Esophagus muscularis mucosa (tissue), 4 donors: ENCODE measurements around the gene ZNHIT6. TPM values are rescaled to one million over a fixed set of nuclear protein-coding genes. Genes with fewer than 3 reads are reported as not detected.
"Not testable (repeated sequence)": the region's sequence is repeated elsewhere in the genome, so short reads cannot be mapped to it uniquely, and the experiment has no call there.

Experiments
- DNase-seq: peaks from one replicate; pipeline ENCODE4 v3.0.0-alpha.2; 2017; ENCODE audit errors: extremely low spot score
- H3K27ac ChIP-seq, 4 donors: fragments of 200-600 bp; sonication (generic); replicated peaks in 1 of 4; 1 replicate in 3 of 4; 2 replicates in 1 of 4; pipeline ENCODE4 v1.5.1; 2016 to 2019; ENCODE audit warnings: mild to moderate bottlenecking in 1 of 4
- H3K27me3 ChIP-seq, 4 donors: fragments of 200-600 bp; sonication (generic); one replicate each; pipeline versions ENCODE4 v1.5.1 to v1.6.0; 2016 to 2019
- H3K36me3 ChIP-seq, 4 donors: fragments of 200-600 bp; sonication (generic); one replicate each; pipeline ENCODE4 v1.5.1; 2016 to 2019
- H3K4me1 ChIP-seq, 4 donors: fragments of 200-600 bp; sonication (generic); one replicate each; pipeline ENCODE4 v1.5.1; 2016 to 2019
- H3K4me3 ChIP-seq, 4 donors: fragments of 200-600 bp; sonication (generic); 1 replicate in 2 of 4; 2 replicates in 2 of 4; pipeline ENCODE4 v1.5.1; 2016 to 2019; ENCODE audit warnings: mild to moderate bottlenecking in 4 of 4, moderate library complexity in 1 of 4
- H3K9me3 ChIP-seq, 4 donors: fragments of 200-600 bp; sonication (generic); 1 replicate in 3 of 4; 2 replicates in 1 of 4; pipeline ENCODE4 v1.5.1; 2016 to 2019
- CTCF ChIP-seq, 3 experiments: fragments of 200-600 bp in 2 of 3; fragments of 450-650 bp in 1 of 3; sonication (generic) in 2 of 3; IDR thresholded peaks; one replicate each; pipeline ENCODE4 v1.5.1; 2017 to 2019; ENCODE audit warnings: antibody characterized with exemption in 3 of 3, mild to moderate bottlenecking in 2 of 3, moderate library complexity in 1 of 3
- EP300 ChIP-seq: sonication (generic); formaldehyde crosslinking; IDR thresholded peaks from one replicate; pipeline ENCODE4 v1.6.1; 2017; ENCODE audit warnings: antibody characterized with exemption
- POLR2A ChIP-seq: fragments of 450-650 bp; IDR thresholded peaks from one replicate; pipeline ENCODE4 v1.6.1; 2017; ENCODE audit warnings: antibody characterized with exemption, moderate library complexity, mild to moderate bottlenecking, low read depth
- POLR2AphosphoS5 ChIP-seq, 2 donors: sonication (generic); formaldehyde crosslinking; IDR thresholded peaks; one replicate each; pipeline ENCODE4 v1.6.1; 2017; ENCODE audit warnings: antibody characterized with exemption in 2 of 2
- WGBS: methylation state at CpG from one replicate; pipeline ENCODE4 v1.1.5; 2018; 5-methylcytosine and 5-hydroxymethylcytosine counted together
- intact Hi-C: fragments of 100-400 bp; cut with DNase I; formaldehyde crosslinking; loops from one replicate; pipeline ENCODE4 v1.15.1; 2023
- total RNA-seq, 4 donors: library from RNA; depleted of rRNA; stranded (reverse); fragments of >200 nt; gene quantifications; one replicate each; pipeline versions ENCODE4 v1.1.0 to v1.2.1, GENCODE V29; 2016

Gene ZNHIT6
- total RNA-seq, 4 donors from 2014 or later: 12.8 to 16.8 (median 15.5) TPM

GRCh38 chr1:85743814-85744213, 35.6 kb upstream of the ZNHIT6 start:
- 83% methylated on average over 3 of the region's 3 CpGs for whole genome bisulfite sequencing
- Histone ChIP-seq H3K27ac (no peak overlapping the region), H3K27me3 (no peaks in the 10 kb centered on the region), H3K4me3 (no peak overlapping the region), H3K9me3 (no peaks in the 10 kb centered on the region), H3K4me1 (no peaks in the 10 kb centered on the region), H3K36me3 (no peaks in the 10 kb centered on the region)
- TF ChIP-seq EP300: no peak
- no peak for TF ChIP-seq CTCF (IDR thresholded peaks at IDR 0.05)
- TF ChIP-seq POLR2A: no peak
- TF ChIP-seq POLR2AphosphoS5 (IDR thresholded peaks at IDR 0.05): no peak
- DNase-seq: no peak
- intact Hi-C loops: no loop called here

- Histone ChIP-seq H3K27me3 (no peaks in the 10 kb centered on the region), H3K4me1 (no peaks in the 10 kb centered on the region), H3K9me3 (no peaks in the 10 kb centered on the region), H3K36me3 (no peaks in the 10 kb centered on the region), H3K27ac (no peak overlapping the region), H3K4me3 (no peak overlapping the region)
- no peak for TF ChIP-seq POLR2AphosphoS5 (IDR thresholded peaks at IDR 0.05)
- TF ChIP-seq EP300: no peak
- TF ChIP-seq POLR2A: no peak
- TF ChIP-seq CTCF (IDR thresholded peaks at IDR 0.05): no peak
- WGBS: 94% methylated on average over 1 of the region's 1 CpG
- intact Hi-C loops: no loop called here
- no peak for DNase-seq
Observed at GRCh38 chr1:85734931-85735330, 26.7 kb upstream of the ZNHIT6 start.

GRCh38 chr1:85718678-85719340, 10.6 kb upstream of the ZNHIT6 start:
- DNase-seq: no peak
- Histone ChIP-seq H3K9me3 (peaks cover 0 to 22% (median 9%) of the 10 kb centered on the region in 4 donors), H3K4me1 (no peaks in the 10 kb centered on the region), H3K27me3 (no peaks in the 10 kb centered on the region), H3K36me3 (no peaks in the 10 kb centered on the region), H3K27ac (no peak overlapping the region), H3K4me3 (no peak overlapping the region)
- WGBS: 86% methylated on average over 7 of the region's 7 CpGs
- no peak for TF ChIP-seq EP300
- TF ChIP-seq POLR2A: no peak
- no peak for TF ChIP-seq CTCF (IDR thresholded peaks at IDR 0.05)
- TF ChIP-seq POLR2AphosphoS5 (IDR thresholded peaks at IDR 0.05): no peak
- intact Hi-C loops: no loop called here

- WGBS: 91% methylated on average over 14 of the region's 14 CpGs
- H3K9me3 ChIP-seq, H3K27ac ChIP-seq, DNase-seq, H3K4me3 ChIP-seq, H3K36me3 ChIP-seq, H3K27me3 ChIP-seq, H3K4me1 ChIP-seq, intact Hi-C loops: not testable (repeated sequence)
Observed at GRCh38 chr1:85714418-85715114, 6.3 kb upstream of the ZNHIT6 start.

- H3K4me3 ChIP-seq: peak overlapping the region; percentile 68 to 80 (median 71)
- intact Hi-C loops: no loop called here
- peaks cover 12 to 25% (median 18%) of the 10 kb centered on the region in 4 donors for H3K4me1 ChIP-seq
- 87% methylated on average over 6 of the region's 6 CpGs for WGBS
- TF ChIP-seq POLR2AphosphoS5 (IDR thresholded peaks at IDR 0.05) (no peak), POLR2A (no peak), EP300 (no peak), CTCF (IDR thresholded peaks at IDR 0.05) (no peak)
- no peaks in the 10 kb centered on the region for H3K9me3 ChIP-seq
- DNase-seq: no peak
- H3K27ac ChIP-seq: peak overlapping the region; percentile 79 to 86 (median 82)
- H3K27me3 ChIP-seq: no peaks in the 10 kb centered on the region
- H3K36me3 ChIP-seq: peaks cover 0 to 24% (median 10%) of the 10 kb centered on the region in 4 donors
Observed at GRCh38 chr1:85708829-85709227, 595 bp upstream of the ZNHIT6 start.
